HG03103 (cell line): ENCODE results near the gene ZDHHC24.

ENCODE experiments used
- ATAC-seq: cut with Tn5 transposase; IDR thresholded peaks from one replicate; pipeline ENCODE4 v1.9.1; 2021; ENCODE audit warnings: low read depth; ENCODE audit not compliant: unreplicated experiment

ZDHHC24 gene

DNA sequence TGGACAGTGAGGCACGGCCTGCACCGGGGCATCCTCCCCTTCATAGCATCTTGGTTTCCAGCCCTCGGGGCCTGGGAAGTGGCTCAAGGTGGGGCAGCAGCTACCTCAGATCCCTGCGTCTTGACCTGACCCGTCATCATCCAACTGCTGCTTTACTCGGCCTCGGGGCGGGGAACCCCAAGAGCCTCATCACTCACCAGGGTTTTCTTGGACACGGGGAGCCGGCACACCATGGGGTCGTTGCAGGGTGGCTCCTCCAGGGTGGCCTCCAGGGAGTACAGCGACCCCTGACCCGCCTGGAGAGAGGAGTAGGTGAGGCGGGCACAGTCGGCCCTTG, 21.9 kb upstream of the ZDHHC24 start:
- ATAC-seq, result no peak

DNA sequence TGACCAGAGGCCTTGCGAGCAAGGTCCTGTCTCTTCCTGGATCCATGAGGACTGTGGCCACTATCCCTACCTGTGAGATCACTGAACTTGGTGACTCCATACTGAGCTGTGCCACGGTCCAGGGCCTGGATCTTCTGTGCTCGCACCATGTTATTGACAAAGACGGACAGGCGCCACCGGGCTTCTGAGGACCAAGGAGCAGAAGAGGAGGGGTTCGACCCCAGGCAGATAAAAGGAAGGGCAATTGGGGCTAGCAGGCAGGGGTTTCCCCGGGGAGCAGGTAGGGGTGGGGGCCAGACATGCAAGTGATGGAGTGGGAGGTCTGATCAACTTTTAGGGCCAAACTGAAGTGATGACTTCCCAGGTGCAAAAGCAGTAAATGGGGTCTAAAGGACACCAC, 20.4 kb upstream of the ZDHHC24 start:
- ATAC-seq, result no peak

DNA sequence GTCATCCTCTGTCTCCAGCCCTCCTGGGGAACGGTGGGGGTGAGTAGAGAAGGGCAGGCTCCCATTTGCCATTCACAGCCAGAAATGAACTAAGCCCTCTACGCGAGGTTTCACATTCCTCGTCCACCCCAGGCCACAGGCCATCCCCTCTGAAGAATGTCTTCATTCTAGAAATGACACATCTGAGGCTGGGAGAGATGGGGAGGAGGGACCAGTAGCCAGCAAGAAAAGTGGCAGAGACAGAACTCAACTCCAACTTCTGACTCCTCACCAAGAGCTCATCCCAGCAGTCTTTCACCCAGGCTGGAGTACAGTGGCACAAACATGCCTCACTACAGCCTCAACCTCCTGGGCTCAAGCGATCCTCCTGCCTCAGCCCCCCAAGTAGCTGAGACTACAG, 19.1 kb upstream of the ZDHHC24 start:
- no peak for ATAC-seq

DNA sequence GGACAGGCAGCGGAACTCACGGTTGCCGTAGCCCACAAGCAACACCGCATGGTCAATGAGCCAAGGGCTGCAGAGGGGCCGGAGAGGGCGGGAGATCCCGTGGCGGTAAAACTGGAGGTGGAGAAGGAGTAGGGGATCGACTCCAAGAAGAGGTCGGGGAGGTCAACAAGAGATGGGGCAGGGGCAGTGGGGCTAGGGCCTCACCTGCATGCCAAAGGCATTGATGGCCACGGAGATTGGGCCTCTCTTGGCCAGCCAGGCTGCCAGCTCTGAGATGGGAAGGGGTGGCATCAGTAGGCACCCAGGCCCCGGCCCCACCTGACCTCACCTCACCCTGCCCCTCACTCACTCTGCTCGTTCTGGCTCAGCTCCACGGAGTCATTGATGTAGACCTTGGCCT, 18.7 kb upstream of the ZDHHC24 start:
- ATAC-seq, result no peak

GRCh38 chr11:66563832-66564231, 18.0 kb upstream of the ZDHHC24 start:
- ATAC-seq, result no peak

- no peak for ATAC-seq
These were observed 17.2 kb upstream of the ZDHHC24 start for GRCh38 chr11:66562907-66563583.

DNA sequence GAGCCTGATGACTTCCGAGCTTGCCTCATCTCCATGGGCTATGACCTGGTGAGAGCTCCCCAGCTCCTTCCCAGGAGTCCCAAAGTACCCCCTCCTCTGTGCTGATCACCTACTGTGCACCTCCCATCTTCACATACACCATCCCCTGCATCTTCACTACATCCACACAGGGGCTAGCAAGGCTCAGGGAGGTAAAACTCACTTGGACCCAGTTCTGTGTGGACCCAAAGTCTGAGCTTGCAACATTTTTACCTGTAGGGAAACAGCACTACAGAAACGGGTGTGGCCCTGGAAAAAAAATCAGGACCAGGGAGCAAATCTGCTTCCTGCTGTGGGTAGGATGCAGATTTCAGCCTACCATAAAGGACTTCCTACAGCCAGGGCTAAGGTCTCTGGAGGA, 16.4 kb upstream of the ZDHHC24 start:
- no peak for ATAC-seq

GRCh38 chr11:66561975-66562248, 16.1 kb upstream of the ZDHHC24 start:
- no peak for ATAC-seq

- no peak for ATAC-seq
These were observed 15.5 kb upstream of the ZDHHC24 start for GRCh38 chr11:66561178-66561974.

- no peak for ATAC-seq
These were observed 14.2 kb upstream of the ZDHHC24 start for GRCh38 chr11:66559866-66560676.

GRCh38 chr11:66559142-66559865, 13.5 kb upstream of the ZDHHC24 start:
- ATAC-seq, result no peak

DNA sequence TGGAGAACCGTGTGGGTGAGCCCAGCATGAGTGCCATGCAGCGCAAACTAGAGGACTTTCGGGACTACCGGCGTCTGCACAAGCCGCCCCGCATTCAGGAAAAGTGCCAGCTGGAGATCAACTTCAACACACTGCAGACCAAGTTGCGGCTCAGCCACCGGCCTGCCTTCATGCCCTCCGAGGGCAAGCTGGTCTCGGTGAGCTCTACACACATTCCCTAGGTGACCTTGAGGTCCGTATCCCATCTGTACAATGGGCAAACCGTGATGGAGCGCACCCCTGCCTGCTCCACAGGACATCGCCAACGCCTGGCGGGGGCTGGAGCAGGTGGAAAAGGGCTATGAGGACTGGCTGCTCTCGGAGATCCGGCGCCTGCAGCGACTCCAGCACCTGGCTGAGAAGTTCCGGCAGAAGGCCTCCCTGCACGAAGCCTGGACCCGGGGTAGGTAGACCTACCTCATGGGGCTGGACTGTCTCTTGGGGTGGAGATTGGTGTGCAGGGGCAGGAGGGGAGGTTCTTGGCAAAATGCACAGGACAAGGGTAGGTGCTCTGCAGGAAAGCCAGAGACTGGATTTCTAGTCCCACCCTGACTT, 12.0 kb upstream of the ZDHHC24 start:
- no peak for ATAC-seq

DNA sequence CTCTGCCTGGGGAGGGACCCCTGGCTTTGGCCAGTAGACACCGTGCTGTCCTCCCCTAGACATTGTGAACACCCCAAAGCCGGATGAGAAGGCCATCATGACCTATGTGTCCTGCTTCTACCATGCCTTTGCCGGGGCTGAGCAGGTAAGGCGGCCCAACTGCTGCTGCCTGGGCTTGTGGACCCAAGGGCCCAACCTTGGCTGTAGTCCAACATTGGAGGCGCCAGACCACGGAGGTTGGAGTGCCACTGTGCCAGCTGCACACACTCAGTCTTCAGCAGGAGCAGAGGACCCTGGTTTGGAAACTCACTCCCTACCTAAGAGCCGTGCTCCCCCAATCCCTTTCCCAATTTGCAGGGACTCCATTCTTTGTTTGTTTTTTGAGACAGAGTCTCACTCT, 10.2 kb upstream of the ZDHHC24 start:
- ATAC-seq, result no peak

DNA sequence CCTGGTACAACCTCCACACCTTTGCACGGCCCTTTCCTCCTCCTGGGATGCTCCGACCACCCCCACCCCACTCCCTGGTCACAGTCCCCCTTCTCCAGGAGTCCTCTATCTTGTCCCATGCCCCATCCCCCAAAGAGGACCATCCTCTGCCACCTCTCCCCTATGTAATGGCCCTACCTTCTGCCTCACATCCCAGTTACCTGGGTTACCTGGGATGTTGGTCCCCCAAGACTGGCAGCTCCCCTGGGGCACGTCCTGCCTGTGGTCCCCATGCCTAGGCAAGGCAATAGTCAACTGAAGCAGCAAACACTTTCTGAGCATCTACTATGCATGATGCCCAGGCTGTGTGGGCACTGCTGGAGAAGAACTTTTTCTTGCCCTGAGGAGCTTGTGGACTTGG, 9.6 kb upstream of the ZDHHC24 start:
- no peak for ATAC-seq

DNA sequence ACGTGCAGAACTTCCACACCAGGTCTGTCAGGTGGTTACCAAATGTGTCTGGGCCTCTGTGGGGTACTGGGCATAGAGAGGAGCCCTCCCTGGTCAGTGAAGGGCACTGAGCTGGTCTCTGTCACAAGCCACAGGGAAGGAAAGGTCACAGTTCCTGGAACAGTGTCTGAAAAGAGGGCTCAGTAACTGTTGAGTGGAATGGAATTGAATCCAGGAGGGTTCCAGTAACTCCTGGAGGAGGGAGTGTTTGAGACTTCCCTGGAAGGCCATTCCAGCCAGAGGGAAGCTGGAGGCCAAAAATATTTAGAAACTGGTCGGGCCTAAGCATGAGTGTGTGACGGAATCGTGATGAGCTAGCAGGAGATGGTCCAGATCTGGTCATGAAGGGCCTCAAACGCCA, 8.8 kb upstream of the ZDHHC24 start:
- no peak for ATAC-seq

- no peak for ATAC-seq
These were observed 5.0 kb upstream of the ZDHHC24 start for GRCh38 chr11:66550887-66551286.

DNA sequence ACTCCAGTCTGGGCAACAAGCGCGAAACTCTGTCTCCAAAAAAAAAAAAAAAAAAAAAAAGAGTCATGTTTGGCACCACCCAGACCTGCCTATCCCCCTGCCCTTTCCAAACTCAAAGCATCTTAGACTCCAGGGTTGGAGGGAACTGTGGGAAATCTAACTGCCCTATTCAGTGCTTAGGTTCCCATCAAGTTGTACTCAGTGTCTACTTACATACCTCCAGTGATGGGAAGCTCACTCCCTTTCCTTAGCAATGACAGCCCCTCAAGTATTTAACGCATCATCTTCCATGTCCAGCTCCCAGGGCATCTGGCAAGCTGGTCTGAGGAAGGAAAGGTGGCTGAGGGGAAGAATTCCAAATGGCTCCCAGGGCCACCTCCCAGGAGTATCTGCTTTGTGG, 3.8 kb upstream of the ZDHHC24 start:
- ATAC-seq, result no peak

GRCh38 chr11:66548774-66549630, 3.2 kb upstream of the ZDHHC24 start:
- ATAC-seq, result no peak

DNA sequence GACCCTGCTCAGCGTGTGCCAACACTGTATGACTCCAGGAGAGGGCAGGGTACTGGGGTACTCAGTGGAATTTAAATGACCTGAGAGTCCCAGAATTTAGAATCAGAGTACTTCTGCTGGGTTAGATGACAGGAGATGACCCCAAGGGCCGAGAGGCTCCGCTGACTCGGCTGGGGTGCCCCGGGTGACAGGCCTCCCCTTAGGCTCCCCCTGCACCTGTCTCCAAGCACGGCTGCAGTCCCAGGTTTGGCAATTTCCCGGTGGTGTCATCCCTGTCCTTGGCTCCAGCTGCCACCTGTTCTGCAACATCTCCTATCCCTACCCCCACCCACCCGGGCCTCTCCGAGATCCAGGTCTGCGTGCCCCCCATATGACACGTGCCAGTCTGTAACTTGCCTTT, 2.2 kb upstream of the ZDHHC24 start:
- ATAC-seq, result no peak

DNA sequence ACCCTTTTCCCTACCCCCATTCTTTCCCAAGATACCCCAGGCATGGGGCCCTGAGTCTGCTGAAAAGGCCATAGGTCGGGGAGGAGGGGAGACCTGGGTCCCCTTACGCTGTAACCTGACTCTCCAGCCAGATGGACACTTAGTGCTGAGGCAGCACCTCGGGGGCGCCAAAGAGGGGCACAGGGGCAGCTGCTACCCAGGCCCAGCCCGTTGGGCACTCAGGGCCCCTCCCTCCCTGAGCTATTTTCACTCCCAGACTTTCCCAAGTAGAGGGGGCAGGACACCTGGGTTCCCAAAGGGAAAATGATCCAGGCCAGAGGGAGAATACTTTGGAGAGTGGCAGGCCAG, 1.8 kb upstream of the ZDHHC24 start:
- no peak for ATAC-seq
